Measurements from ENCODE around the gene TAS2R42.

Gene TAS2R42

GRCh38 chr12:11152725-11153124, 34.0 kb downstream of the TAS2R42 start:
- H3K4me3 ChIP-seq (ENCODE audit: low read length) = no peak overlapping the region
- DNase-seq (ENCODE audit: low read depth, low spot score) = no peak

- H3K4me3 ChIP-seq (ENCODE audit: low read length) = no peak overlapping the region
- DNase-seq (ENCODE audit: low read depth, low spot score) = no peak
Observed at GRCh38 chr12:11150832-11151231, 35.9 kb downstream of the TAS2R42 start.

GRCh38 chr12:11147420-11147819, 39.3 kb downstream of the TAS2R42 start:
- H3K4me3 ChIP-seq (ENCODE audit: low read length) = no peak overlapping the region
- DNase-seq (ENCODE audit: low read depth, low spot score) = no peak

GRCh38 chr12:11144297-11144696, 42.4 kb downstream of the TAS2R42 start:
- H3K4me3 ChIP-seq (ENCODE audit: low read length) = no peak overlapping the region
- no peak for DNase-seq (ENCODE audit: low read depth, low spot score)

- no peak overlapping the region for H3K4me3 ChIP-seq (ENCODE audit: low read length)
- no peak for DNase-seq (ENCODE audit: low read depth, low spot score)
Observed at GRCh38 chr12:11143352-11143751, 43.4 kb downstream of the TAS2R42 start.

- no peak for DNase-seq (ENCODE audit: low read depth, low spot score)
- H3K4me3 ChIP-seq (ENCODE audit: low read length) = no peak overlapping the region
Observed at GRCh38 chr12:11136075-11136474, 50.7 kb downstream of the TAS2R42 start.

All from Jurkat, Clone E6-1 (cell line).